ENCODE results near the gene BPHL.
"Not testable (repeated sequence)": the region's sequence is repeated elsewhere in the genome, so short reads cannot be mapped to it uniquely, and the experiment has no call there.

The BPHL gene

DNA sequence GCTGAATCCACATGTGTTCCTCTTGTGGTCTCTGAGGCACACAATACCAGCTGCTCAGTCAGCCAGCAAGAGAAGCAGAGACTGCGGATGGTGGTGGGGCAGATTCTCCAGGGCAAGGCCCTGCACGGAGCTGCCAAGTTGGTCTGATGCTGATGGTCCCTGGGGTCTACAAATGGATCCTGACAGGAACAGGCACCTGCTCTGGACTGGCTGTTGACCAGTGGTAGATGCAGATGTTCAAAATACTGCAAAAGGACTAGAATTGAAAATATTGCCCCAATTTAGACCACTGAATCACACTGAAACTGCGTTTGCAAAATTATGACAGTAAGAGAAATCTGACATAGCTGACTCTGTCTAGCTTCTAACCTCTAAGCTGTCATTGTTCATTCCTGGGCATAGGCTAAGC, 68.5 kb downstream of the BPHL start:
- DNase-seq, result no peak

DNA sequence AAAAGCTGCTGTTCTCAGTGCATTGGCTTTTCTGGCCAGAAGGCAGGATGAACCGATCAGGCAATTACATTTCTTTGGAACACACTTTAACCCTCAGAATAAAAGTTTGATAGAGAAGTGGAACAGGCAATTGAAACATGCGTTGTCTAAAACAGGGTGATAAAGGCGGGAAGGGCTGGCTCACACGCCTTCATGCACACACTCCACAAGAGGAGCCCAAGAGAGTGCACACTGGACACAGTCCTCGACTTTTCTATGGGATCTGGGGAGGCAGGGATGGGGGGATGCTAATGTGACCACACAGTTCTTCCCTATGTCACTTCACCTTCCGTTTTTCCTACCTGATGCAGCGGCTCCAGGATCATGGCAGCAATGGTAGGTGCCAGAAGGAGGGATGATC, 69.8 kb downstream of the BPHL start:
- DNase-seq, result no peak

DNA sequence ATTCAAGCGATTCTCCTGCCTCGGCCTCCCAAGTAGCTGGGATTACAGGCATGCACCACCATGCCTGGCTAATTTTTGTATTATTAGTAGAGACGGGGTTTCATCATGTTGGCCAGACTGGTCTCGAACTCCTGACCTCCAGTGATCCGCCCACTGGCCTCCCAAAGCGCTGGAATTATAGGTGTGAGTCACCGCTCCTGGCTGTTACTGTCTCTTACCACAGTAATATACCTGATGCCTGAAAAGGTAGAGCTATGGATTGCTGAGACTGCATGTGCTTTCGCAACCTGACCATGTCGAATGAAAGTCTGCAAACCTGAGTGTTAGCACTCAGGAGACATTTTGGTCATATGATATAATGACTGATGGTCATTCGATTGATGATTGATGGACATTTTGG, 70.7 kb downstream of the BPHL start:
- DNase-seq, result not testable (repeated sequence)

GRCh38 chr6:3190056-3190455, 71.5 kb downstream of the BPHL start:
- DNase-seq, result no peak

DNA sequence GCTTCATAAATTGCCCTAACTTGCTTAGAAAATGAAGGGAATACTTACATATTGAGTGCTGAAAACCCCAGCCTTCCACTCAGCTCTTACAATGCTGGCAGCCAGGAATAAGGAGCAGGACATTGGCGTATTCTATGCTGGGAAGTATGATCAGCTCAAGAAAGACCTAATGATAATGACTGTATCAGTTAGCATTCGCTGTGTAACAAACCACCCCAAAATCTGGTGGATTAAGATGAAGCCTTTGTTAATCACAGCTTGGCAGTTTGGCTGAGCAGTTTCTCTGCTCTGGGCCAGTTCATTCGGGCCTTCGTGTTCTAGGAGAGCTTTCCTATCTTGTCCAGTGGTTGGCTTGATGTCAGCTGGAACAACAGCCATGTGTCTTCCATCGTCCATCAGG, 72.3 kb downstream of the BPHL start:
- DNase-seq, result no peak

GRCh38 chr6:3193102-3193849, 74.8 kb downstream of the BPHL start:
- no peak for DNase-seq

DNA sequence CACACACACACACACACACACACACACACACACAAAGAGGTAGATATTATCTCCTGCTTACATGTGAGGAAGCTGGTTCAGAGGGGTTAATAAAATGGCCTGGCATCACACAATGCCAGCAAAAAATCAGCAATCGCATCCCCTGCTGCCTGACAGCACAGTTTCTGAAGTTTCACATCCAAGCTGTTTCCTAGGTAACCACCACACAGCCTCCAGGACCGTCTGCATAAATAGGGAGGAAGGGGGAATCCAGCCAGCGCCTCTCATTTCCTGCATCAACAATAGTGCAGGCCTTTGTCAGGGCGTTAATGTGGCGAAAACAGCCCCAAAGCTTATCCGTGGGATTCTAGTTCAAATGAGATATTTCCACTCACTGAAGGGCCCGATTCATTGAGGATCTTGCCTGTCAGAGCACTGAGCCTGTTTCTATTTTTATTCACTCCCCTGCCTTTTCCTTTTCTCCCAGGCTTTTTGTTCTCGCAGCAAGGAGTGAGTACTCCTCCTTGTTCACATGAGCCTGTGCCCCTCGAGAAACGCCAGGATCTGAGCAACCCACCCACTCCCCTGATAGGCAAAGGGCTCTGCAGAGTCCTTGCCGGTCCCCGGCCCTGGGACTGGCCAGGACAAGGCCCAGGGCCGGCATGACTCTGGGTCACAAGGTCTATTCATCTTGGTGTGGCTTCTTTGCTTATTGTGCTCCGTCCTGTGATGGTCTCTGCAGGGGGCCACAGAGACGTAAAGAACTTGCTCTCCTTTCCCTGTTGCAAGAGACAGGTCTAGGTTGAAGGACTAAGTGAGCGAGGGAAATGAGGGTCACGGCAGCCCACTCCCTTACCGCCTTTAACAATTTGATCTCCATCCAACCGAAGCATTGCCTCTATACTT, 76.3 kb downstream of the BPHL start:
- DNase-seq, result no peak

DNA sequence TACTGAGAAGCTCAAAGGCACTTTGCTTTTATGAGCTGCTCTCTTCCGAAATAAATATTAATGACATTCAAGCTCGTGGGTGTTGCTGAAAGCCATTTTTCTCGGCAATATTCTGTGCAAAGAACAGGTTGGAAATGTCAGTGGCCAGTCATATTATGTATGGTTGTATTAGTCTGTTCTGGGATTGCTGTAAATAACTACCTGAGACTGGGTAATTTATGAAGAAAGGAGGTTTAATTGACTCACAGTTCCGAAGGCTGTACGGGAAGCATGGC, 76.8 kb downstream of the BPHL start:
- DNase-seq, result no peak

DNA sequence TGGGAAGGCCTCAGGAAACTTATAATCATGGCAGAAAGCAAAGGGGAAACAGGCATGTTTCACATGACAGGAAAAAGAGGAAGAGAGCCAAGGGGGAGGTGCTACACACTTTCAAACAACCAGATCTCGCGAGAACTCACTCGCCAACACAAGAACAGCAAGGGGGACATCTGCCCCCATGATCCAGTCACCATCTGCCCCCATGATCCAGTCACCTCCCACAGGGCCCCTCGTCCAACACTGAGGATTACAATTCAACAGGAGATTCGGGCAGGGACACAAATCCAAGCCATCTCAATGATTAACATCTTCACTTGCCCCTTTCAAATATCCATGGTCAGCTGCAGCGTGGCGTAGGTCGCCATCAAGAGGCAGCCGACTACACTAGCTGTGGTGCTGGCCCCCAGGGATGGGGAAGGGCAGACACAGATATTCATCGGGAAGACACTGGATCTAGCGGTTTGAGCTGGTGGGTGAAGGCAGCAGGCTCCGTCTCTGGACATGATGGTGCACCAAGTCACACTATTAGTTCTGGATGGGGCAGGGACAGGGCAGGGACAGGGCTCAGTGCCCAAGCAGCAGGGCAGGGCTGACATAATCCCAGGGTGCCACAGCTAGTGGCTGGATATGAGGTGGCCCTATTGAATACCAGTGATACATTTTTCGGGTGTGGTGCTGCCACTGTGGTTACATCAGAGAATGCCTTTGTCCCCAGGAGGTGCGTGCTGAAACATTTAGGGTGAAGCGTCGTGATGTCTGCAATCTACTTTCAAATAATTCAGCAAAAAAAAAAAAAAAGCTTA, 77.4 kb downstream of the BPHL start:
- DNase-seq, result no peak

DNA sequence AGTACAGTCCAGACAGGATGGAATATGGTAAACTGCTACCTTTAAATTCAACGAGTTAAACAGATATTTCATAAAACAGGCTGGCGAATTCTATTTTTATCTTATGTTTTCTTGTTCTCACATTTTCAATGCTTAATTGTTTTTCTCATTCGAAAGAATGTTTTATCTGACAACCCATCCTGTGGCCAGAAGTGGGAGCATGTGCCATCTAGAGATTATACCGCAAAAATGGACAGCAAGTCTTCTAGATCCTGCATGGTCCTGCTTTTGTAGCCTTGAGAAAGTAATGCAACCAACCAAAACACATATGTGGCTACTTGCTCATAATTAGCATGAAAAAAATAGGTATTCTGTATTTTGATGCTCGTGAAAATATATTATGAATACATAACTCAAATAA, 78.3 kb downstream of the BPHL start:
- no peak for DNase-seq

- not testable (repeated sequence) for DNase-seq
Measured at GRCh38 chr6:3197734-3198133, 79.2 kb downstream of the BPHL start.

DNA sequence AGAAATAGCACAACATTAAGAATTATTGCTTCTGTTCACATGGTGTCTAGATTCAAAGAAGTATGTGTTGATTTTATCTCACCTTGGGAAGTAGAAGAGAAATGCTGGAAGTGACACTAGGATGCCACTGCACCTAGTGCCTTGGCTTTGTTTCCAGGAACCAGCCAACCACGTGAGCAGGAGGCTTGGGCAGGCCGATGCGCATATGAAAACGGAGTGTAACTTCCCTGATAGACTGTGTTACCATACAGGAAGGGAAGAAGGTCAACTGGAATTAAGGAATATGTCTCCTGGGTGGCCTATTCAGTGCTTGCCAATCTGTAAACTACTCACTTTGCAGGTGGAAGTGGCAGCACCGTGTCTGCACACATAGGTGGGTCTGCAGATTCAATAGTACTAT, 80.9 kb downstream of the BPHL start:
- no peak for DNase-seq

GRCh38 chr6:3200682-3201081, 82.2 kb downstream of the BPHL start:
- DNase-seq, result no peak

- no peak for DNase-seq
Measured at GRCh38 chr6:3201388-3201787, 82.9 kb downstream of the BPHL start.

All from AML-193 (cell line).